Activated naive CD8-positive, alpha-beta T cell treated with anti-CD3 and anti-CD28 coated beads, Interleukin-2, amount 50 U/mL, for 16 hours (primary cell): ENCODE results near the gene EIF3B.
"Not testable (repeated sequence)": the region's sequence is repeated elsewhere in the genome, so short reads cannot be mapped to it uniquely, and the experiment has no call there.

ENCODE experiments used
- DNase-seq: peaks from one replicate; pipeline ENCODE4 v3.0.0-alpha.2; 2020; ENCODE audit warnings: low read depth, low spot score

EIF3B gene

GRCh38 chr7:2376351-2377154 lies 21.9 kb downstream of the EIF3B start:
- DNase-seq, result no peak

- not testable (repeated sequence) for DNase-seq
These were observed 22.9 kb downstream of the EIF3B start for GRCh38 chr7:2377492-2377891.

- not testable (repeated sequence) for DNase-seq
These were observed 23.5 kb downstream of the EIF3B start for GRCh38 chr7:2378125-2378524.

- DNase-seq, result no peak
These were observed 24.5 kb downstream of the EIF3B start for GRCh38 chr7:2379161-2379560.

GRCh38 chr7:2379821-2380450 lies 25.3 kb downstream of the EIF3B start:
- no peak for DNase-seq

- no peak for DNase-seq
These were observed 25.8 kb downstream of the EIF3B start for GRCh38 chr7:2380461-2380860.

- no peak for DNase-seq
These were observed 26.6 kb downstream of the EIF3B start for GRCh38 chr7:2381227-2381626.

GRCh38 chr7:2381881-2382509 lies 27.4 kb downstream of the EIF3B start:
- no peak for DNase-seq

- no peak for DNase-seq
These were observed 29.1 kb downstream of the EIF3B start for GRCh38 chr7:2383543-2384274.

- no peak for DNase-seq
These were observed 30.0 kb downstream of the EIF3B start for GRCh38 chr7:2384354-2385243.

- not testable (repeated sequence) for DNase-seq
These were observed 31.5 kb downstream of the EIF3B start for GRCh38 chr7:2386122-2386521.

GRCh38 chr7:2386964-2387669 lies 32.5 kb downstream of the EIF3B start:
- DNase-seq, result no peak

GRCh38 chr7:2387897-2388636 lies 33.4 kb downstream of the EIF3B start:
- DNase-seq, result no peak

GRCh38 chr7:2388637-2388954 lies 34.0 kb downstream of the EIF3B start:
- no peak for DNase-seq

GRCh38 chr7:2390020-2390816 lies 35.6 kb downstream of the EIF3B start:
- DNase-seq, result not testable (repeated sequence)

GRCh38 chr7:2393706-2394105 lies 39.1 kb downstream of the EIF3B start:
- DNase-seq, result no peak

- no peak for DNase-seq
These were observed 40.0 kb downstream of the EIF3B start for GRCh38 chr7:2394566-2395082.

GRCh38 chr7:2398506-2398905 lies 43.9 kb downstream of the EIF3B start:
- no peak for DNase-seq
